ENCODE results near the gene EEF1E1.

DNA sequence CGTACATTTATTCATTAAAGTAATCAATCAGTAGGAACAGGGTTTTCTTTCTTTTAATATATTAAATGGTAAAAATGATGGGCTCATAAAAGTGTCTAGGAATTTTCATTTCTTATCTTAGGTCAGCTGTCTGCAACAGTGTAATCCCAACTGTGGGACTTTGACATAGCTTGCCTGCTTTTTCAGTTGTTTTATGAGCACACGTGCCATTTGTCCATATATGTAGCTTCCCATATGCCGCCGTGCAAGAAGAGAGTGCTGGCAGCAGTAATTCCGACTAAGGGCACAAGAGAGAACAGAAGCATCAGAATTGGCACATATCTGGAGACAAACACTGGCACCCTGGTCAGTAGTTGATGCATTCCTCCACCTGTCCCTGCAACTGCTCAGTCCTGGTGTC, 20.9 kb upstream of the EEF1E1 start:
- no peak for TF ChIP-seq RAD21 (IDR thresholded peaks at IDR 0.05 in 1 of 2, conservative IDR thresholded peaks at IDR 0.05 in 1 of 2; ENCODE audit: low read depth in 2 of 2, low read length in 2 of 2)
- TF ChIP-seq, protein P1, sequence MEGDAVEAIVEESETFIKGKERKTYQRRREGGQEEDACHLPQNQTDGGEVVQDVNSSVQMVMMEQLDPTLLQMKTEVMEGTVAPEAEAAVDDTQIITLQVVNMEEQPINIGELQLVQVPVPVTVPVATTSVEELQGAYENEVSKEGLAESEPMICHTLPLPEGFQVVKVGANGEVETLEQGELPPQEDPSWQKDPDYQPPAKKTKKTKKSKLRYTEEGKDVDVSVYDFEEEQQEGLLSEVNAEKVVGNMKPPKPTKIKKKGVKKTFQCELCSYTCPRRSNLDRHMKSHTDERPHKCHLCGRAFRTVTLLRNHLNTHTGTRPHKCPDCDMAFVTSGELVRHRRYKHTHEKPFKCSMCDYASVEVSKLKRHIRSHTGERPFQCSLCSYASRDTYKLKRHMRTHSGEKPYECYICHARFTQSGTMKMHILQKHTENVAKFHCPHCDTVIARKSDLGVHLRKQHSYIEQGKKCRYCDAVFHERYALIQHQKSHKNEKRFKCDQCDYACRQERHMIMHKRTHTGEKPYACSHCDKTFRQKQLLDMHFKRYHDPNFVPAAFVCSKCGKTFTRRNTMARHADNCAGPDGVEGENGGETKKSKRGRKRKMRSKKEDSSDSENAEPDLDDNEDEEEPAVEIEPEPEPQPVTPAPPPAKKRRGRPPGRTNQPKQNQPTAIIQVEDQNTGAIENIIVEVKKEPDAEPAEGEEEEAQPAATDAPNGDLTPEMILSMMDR (IDR thresholded peaks at IDR 0.05; ENCODE audit: control extremely low read depth in 1 of 3, insufficient read depth in 1 of 3, low read depth in 1 of 3, low read length in 3 of 3), result no peak
- no peak for TF ChIP-seq YY1 (IDR thresholded peaks at IDR 0.05; ENCODE audit: low read depth, low read length)
- no peak for TF ChIP-seq JUND (IDR thresholded peaks at IDR 0.05; ENCODE audit: low read length)
- TF ChIP-seq POLR2A (IDR thresholded peaks at IDR 0.05; ENCODE audit: control extremely low read depth in 1 of 2, low read depth in 2 of 2, low read length in 2 of 2), result no peak
- TF ChIP-seq JUN (IDR thresholded peaks at IDR 0.05; ENCODE audit: low read depth, low read length), result no peak
- TF ChIP-seq EZH2 (IDR thresholded peaks at IDR 0.05; ENCODE audit: low read depth, low read length, severe bottlenecking), result no peak
- TF ChIP-seq CREB1 (IDR thresholded peaks at IDR 0.05), result no peak
